Endodermal cell (in vitro differentiated cells): ENCODE measurements around the gene SFT2D1. TPM values are rescaled to one million over a fixed set of nuclear protein-coding genes. Genes with fewer than 3 reads are reported as not detected.

Experiments
- DNase-seq: peaks from one replicate; pipeline ENCODE4 v3.0.0-alpha.2; 2017
- H3K27ac ChIP-seq: 2 replicates; pipeline ENCODE4 v1.5.1; 2013; ENCODE audit warnings: mild to moderate bottlenecking, low read depth, low read length, moderate library complexity
- H3K27me3 ChIP-seq: 2 replicates; pipeline ENCODE4 v1.6.1; 2013; ENCODE audit warnings: mild to moderate bottlenecking, low read length, moderate library complexity; ENCODE audit not compliant: insufficient read depth, control insufficient read depth, poor library complexity, severe bottlenecking
- H3K36me3 ChIP-seq: 2 replicates; pipeline ENCODE4 v1.7.0; 2013; ENCODE audit warnings: mild to moderate bottlenecking, low read length, moderate library complexity; ENCODE audit not compliant: control insufficient read depth, insufficient read depth
- H3K4me1 ChIP-seq: one replicate; pipeline ENCODE4 v1.7.0; 2013; ENCODE audit warnings: low read length; ENCODE audit not compliant: control insufficient read depth, insufficient read depth
- H3K4me3 ChIP-seq: 2 replicates; pipeline ENCODE4 v1.5.1; 2013; ENCODE audit warnings: mild to moderate bottlenecking, low read length, moderate library complexity
- H3K9ac ChIP-seq: 2 replicates; pipeline ENCODE4 v1.6.1; 2013; ENCODE audit warnings: mild to moderate bottlenecking, low read length, moderate library complexity; ENCODE audit not compliant: poor library complexity, severe bottlenecking; ENCODE audit errors: extremely low read depth
- H3K9me3 ChIP-seq: 2 replicates; pipeline ENCODE4 v1.6.1; 2013; ENCODE audit warnings: mild to moderate bottlenecking, low read length, moderate library complexity; ENCODE audit not compliant: control insufficient read depth
- H3K27ac Mint-ChIP-seq: 2 replicates; pipeline ENCODE4 v1.8.0; 2020; ENCODE audit warnings: mixed read lengths
- H3K27me3 Mint-ChIP-seq: 2 replicates; pipeline ENCODE4 v1.8.0; 2021; ENCODE audit warnings: mild to moderate bottlenecking, mixed read lengths; ENCODE audit not compliant: insufficient read depth
- H3K36me3 Mint-ChIP-seq: 2 replicates; pipeline ENCODE4 v1.8.0; 2020; ENCODE audit warnings: low read depth, mixed read lengths
- H3K4me1 Mint-ChIP-seq: 2 replicates; pipeline ENCODE4 v1.8.0; 2020; ENCODE audit warnings: mixed read lengths
- H3K4me3 Mint-ChIP-seq: 2 replicates; pipeline ENCODE4 v1.8.0; 2020; ENCODE audit warnings: mild to moderate bottlenecking, moderate library complexity, mixed read lengths
- H3K9me3 Mint-ChIP-seq: 2 replicates; pipeline ENCODE4 v1.8.0; 2020; ENCODE audit warnings: mild to moderate bottlenecking, mixed read lengths
- CTCF ChIP-seq: fragments of 200-600 bp; sonication (generic); conservative IDR thresholded peaks from 2 replicates; pipeline ENCODE4 v1.5.0; 2021; ENCODE audit warnings: antibody characterized with exemption, mild to moderate bottlenecking
- WGBS, 2 experiments: methylation state at CpG; one replicate each; pipeline versions ENCODE4 v1.1.5 to v1.1.7; 2013; ENCODE audit warnings: missing lambda C conversion rate in 2 of 2, mixed read lengths in 1 of 2; ENCODE audit not compliant: insufficient coverage in 1 of 2, insufficient read length in 1 of 2; 5-methylcytosine and 5-hydroxymethylcytosine counted together
- total RNA-seq, 2 donors: library from RNA; stranded (reverse); fragmentation: NEBNext Ultra II Directional in 1 of 2; extraction: Animal tissue kit (Norgen Biotek cat#: 25700) in 1 of 2; gene quantifications; 2 replicates in 1 of 2; 3 replicates in 1 of 2; pipeline ENCODE4 v1.2.1, GENCODE V29; 2021

Gene SFT2D1
- total RNA-seq, 2 donors from 2014 or later: 42.4 to 53.9 TPM

- Histone ChIP-seq H3K9me3 (peaks cover 15% of the 10 kb centered on the region), H3K27ac (peak overlapping the region; percentile 22), H3K4me3 (no peak overlapping the region), H3K27me3 (no peaks in the 10 kb centered on the region), H3K36me3 (no peaks in the 10 kb centered on the region), H3K4me1 (no peaks in the 10 kb centered on the region), H3K9ac (no peak overlapping the region)
- Mint-ChIP-seq H3K36me3 (no peaks in the 10 kb centered on the region), H3K27me3 (peaks cover 2% of the 10 kb centered on the region), H3K4me1 (peaks cover 8% of the 10 kb centered on the region), H3K27ac (no peak overlapping the region), H3K4me3 (no peak overlapping the region), H3K9me3 (peaks cover 20% of the 10 kb centered on the region)
- TF ChIP-seq CTCF: no peak
- DNase-seq: no peak
Observed at GRCh38 chr6:166352923-166353322, 10.6 kb upstream of the SFT2D1 start.

GRCh38 chr6:166351715-166352285 is 9.5 kb upstream of the SFT2D1 start:
- Mint-ChIP-seq H3K4me3 (no peak overlapping the region), H3K27me3 (peaks cover 4% of the 10 kb centered on the region), H3K4me1 (peaks cover 8% of the 10 kb centered on the region), H3K36me3 (no peaks in the 10 kb centered on the region), H3K9me3 (peaks cover 20% of the 10 kb centered on the region), H3K27ac (no peak overlapping the region)
- no peak overlapping the region for H3K4me3 ChIP-seq
- H3K9ac ChIP-seq: no peak overlapping the region
- H3K27me3 ChIP-seq: no peaks in the 10 kb centered on the region
- H3K36me3 ChIP-seq: no peaks in the 10 kb centered on the region
- WGBS, 2 experiments: 63 to 71% methylated on average over 1 to 4 of the region's 4 CpGs
- no peak overlapping the region for H3K27ac ChIP-seq
- no peak for DNase-seq
- H3K4me1 ChIP-seq: no peaks in the 10 kb centered on the region
- no peak for TF ChIP-seq CTCF
- peaks cover 15% of the 10 kb centered on the region for H3K9me3 ChIP-seq

- Histone ChIP-seq H3K4me1 (no peaks in the 10 kb centered on the region), H3K27ac (no peak overlapping the region), H3K9ac (no peak overlapping the region), H3K4me3 (no peak overlapping the region), H3K36me3 (no peaks in the 10 kb centered on the region), H3K27me3 (no peaks in the 10 kb centered on the region), H3K9me3 (peaks cover 15% of the 10 kb centered on the region)
- H3K27ac Mint-ChIP-seq: no peak overlapping the region
- H3K27me3 Mint-ChIP-seq: peaks cover 4% of the 10 kb centered on the region
- H3K9me3 Mint-ChIP-seq: peaks cover 20% of the 10 kb centered on the region
- H3K36me3 Mint-ChIP-seq: no peaks in the 10 kb centered on the region
- 93 to 95% methylated on average over 5 to 6 of the region's 6 CpGs for WGBS, 2 experiments
- peaks cover 11% of the 10 kb centered on the region for H3K4me1 Mint-ChIP-seq
- H3K4me3 Mint-ChIP-seq: no peak overlapping the region
- DNase-seq: no peak
- no peak for TF ChIP-seq CTCF
Observed at GRCh38 chr6:166348305-166348949, 6.1 kb upstream of the SFT2D1 start.
